H1 (cell line): ENCODE data around the gene ZMAT5. TPM values are rescaled to one million over a fixed set of nuclear protein-coding genes. Genes with fewer than 3 reads are reported as not detected.

Source experiments
- CTCF ChIA-PET: fragments of 300-600 bp; sonication (Branson Sonifier 250); formaldehyde crosslinking; loops from one replicate; lab custom pipeline; 2021; ENCODE audit not compliant: partially characterized antibody; lab: Charles Lee
- POLR2A ChIA-PET: fragments of 300-600 bp; sonication (Branson Sonifier 250); formaldehyde crosslinking; loops from one replicate; lab custom pipeline; 2021; ENCODE audit warnings: inconsistent platforms; ENCODE audit not compliant: partially characterized antibody; lab: Charles Lee
- DNase-seq, 2 experiments: peaks; one replicate each; pipeline versions ENCODE4 v3.0.0 to v3.0.0-alpha.2; 2010 to 2022; ENCODE audit warnings: low spot score in 2 of 2, low read depth in 1 of 2, mixed read lengths in 1 of 2
- FAIRE-seq: peaks from 2 replicates; lab custom pipeline; 2011; peaks lifted over from hg19 to GRCh38; lab: Jason Lieb, UNC
- H2AFZ ChIP-seq: 2 replicates; pipeline ENCODE4 v1.8.1; 2012; ENCODE audit warnings: low read length, inconsistent platforms
- H2AK5ac ChIP-seq: 2 replicates; pipeline ENCODE4 v1.6.1; 2013; ENCODE audit warnings: low read depth, low read length
- H2BK120ac ChIP-seq: replicated peaks from 2 replicates; pipeline ENCODE3; 2013; ENCODE audit warnings: low read depth, low read length, inconsistent platforms
- H2BK12ac ChIP-seq: 2 replicates; pipeline ENCODE4 v1.6.1; 2013; ENCODE audit warnings: low read depth, low read length
- H2BK15ac ChIP-seq: 2 replicates; pipeline ENCODE4 v1.6.1; 2013; ENCODE audit warnings: low read length
- H2BK20ac ChIP-seq: 2 replicates; pipeline ENCODE4 v1.6.1; 2013; ENCODE audit warnings: low read length
- H2BK5ac ChIP-seq: 2 replicates; pipeline ENCODE4 v1.6.1; 2013; ENCODE audit warnings: low read depth, low read length
- H3K14ac ChIP-seq: 2 replicates; pipeline ENCODE4 v1.6.1; 2013; ENCODE audit warnings: inconsistent platforms; ENCODE audit not compliant: insufficient read length
- H3K18ac ChIP-seq: 2 replicates; pipeline ENCODE4 v1.6.1; 2013; ENCODE audit warnings: low read length; ENCODE audit errors: extremely low read depth
- H3K23ac ChIP-seq: 2 replicates; pipeline ENCODE4 v1.6.1; 2013; ENCODE audit warnings: inconsistent platforms; ENCODE audit not compliant: insufficient read length
- H3K23me2 ChIP-seq: 2 replicates; pipeline ENCODE4 v1.6.1; 2013; ENCODE audit warnings: low read depth, low read length
- H3K27ac ChIP-seq: 2 replicates; pipeline ENCODE4 v1.6.1; 2011; ENCODE audit warnings: low read depth, low read length, inconsistent platforms
- H3K27me3 ChIP-seq, 4 experiments: replicated peaks in 1 of 4; 1 replicate in 1 of 4; 2 replicates in 3 of 4; pipeline versions ENCODE4 v1.6.1 to v1.8.1; 2011 to 2013; ENCODE audit warnings: low read length in 3 of 4, mild to moderate bottlenecking in 3 of 4, inconsistent platforms in 2 of 4, mixed read lengths in 2 of 4, moderate library complexity in 1 of 4; ENCODE audit not compliant: control insufficient read depth in 3 of 4, insufficient read depth in 3 of 4; ENCODE audit errors: extremely low read depth in 1 of 4
- H3K36me3 ChIP-seq, 4 experiments: 2 replicates each; pipeline versions ENCODE4 v1.6.1 to v1.8.1; 2011 to 2013; ENCODE audit warnings: mild to moderate bottlenecking in 4 of 4, low read length in 3 of 4, moderate library complexity in 2 of 4, control low read depth in 1 of 4, inconsistent platforms in 1 of 4; ENCODE audit not compliant: insufficient read depth in 4 of 4, control insufficient read depth in 2 of 4
- H3K4ac ChIP-seq: replicated peaks from 2 replicates; pipeline ENCODE3; 2013; ENCODE audit warnings: low read length, low read depth, mixed read lengths, inconsistent platforms; ENCODE audit not compliant: insufficient read length
- H3K4me1 ChIP-seq, 4 experiments: replicated peaks in 1 of 4; 1 replicate in 1 of 4; 2 replicates in 3 of 4; pipeline versions ENCODE4 v1.6.1 to v1.8.1; 2011 to 2013; ENCODE audit warnings: low read length in 3 of 4, inconsistent platforms in 2 of 4, mixed read lengths in 1 of 4; ENCODE audit not compliant: insufficient read depth in 4 of 4, control insufficient read depth in 3 of 4
- H3K4me2 ChIP-seq, 2 experiments: 2 replicates each; pipeline versions ENCODE4 v1.6.1 to v1.8.1; 2011 to 2013; ENCODE audit warnings: low read depth in 2 of 2, low read length in 2 of 2, control low read depth in 1 of 2, inconsistent platforms in 1 of 2, mild to moderate bottlenecking in 1 of 2; ENCODE audit not compliant: insufficient read depth in 1 of 2
- H3K4me3 ChIP-seq, 4 experiments: fragments of 200-600, 300-600 bp in 1 of 4; sonication (generic), shearing (Covaris generic), sonication (Bioruptor Twin) in 1 of 4; 2 replicates each; pipeline versions ENCODE4 v1.5.1 to v1.8.1; 2011 to 2016; ENCODE audit warnings: low read length in 4 of 4, low read depth in 3 of 4, control low read depth in 2 of 4, inconsistent platforms in 2 of 4, mild to moderate bottlenecking in 2 of 4, mixed read lengths in 1 of 4, moderate library complexity in 1 of 4; ENCODE audit not compliant: insufficient read depth in 2 of 4; ENCODE audit errors: extremely low read depth in 1 of 4
- H3K56ac ChIP-seq: replicated peaks from 2 replicates; pipeline ENCODE3; 2013; ENCODE audit warnings: low read depth, mild to moderate bottlenecking, mixed read lengths, low read length, inconsistent platforms; ENCODE audit not compliant: insufficient read length
- H3K79me1 ChIP-seq: 2 replicates; pipeline ENCODE4 v1.6.1; 2013; ENCODE audit warnings: low read depth, low read length, control low read depth
- H3K79me2 ChIP-seq, 2 experiments: 2 replicates each; pipeline versions ENCODE4 v1.6.1 to v1.8.1; 2012 to 2013; ENCODE audit warnings: low read length in 2 of 2, mild to moderate bottlenecking in 2 of 2, inconsistent platforms in 1 of 2; ENCODE audit not compliant: insufficient read depth in 2 of 2, control insufficient read depth in 1 of 2
- H3K9ac ChIP-seq, 4 experiments: replicated peaks in 1 of 4; 1 replicate in 1 of 4; 2 replicates in 3 of 4; pipeline versions ENCODE4 v1.6.1 to v1.8.1; 2011 to 2013; ENCODE audit warnings: low read depth in 3 of 4, low read length in 3 of 4, control low read depth in 2 of 4, mild to moderate bottlenecking in 2 of 4, moderate library complexity in 2 of 4, inconsistent platforms in 1 of 4; ENCODE audit errors: extremely low read depth in 1 of 4
- H3K9me3 ChIP-seq, 2 experiments: 2 replicates each; pipeline versions ENCODE4 v1.6.1 to v1.8.1; 2012 to 2013; ENCODE audit warnings: mild to moderate bottlenecking in 2 of 2, moderate library complexity in 2 of 2, control low read depth in 1 of 2, inconsistent platforms in 1 of 2, low read depth in 1 of 2, low read length in 1 of 2, mixed read lengths in 1 of 2; ENCODE audit not compliant: insufficient read depth in 2 of 2
- H4K20me1 ChIP-seq, 2 experiments: replicated peaks in 1 of 2; 2 replicates each; pipeline versions ENCODE3 to v1.8.1; 2011 to 2013; ENCODE audit warnings: inconsistent platforms in 2 of 2, low read length in 2 of 2, mild to moderate bottlenecking in 1 of 2; ENCODE audit not compliant: insufficient read depth in 2 of 2, control insufficient read depth in 1 of 2
- H4K5ac ChIP-seq: 2 replicates; pipeline ENCODE4 v1.6.1; 2013; ENCODE audit warnings: low read length, low read depth, mixed read lengths, inconsistent platforms; ENCODE audit not compliant: insufficient read length
- H4K8ac ChIP-seq: 2 replicates; pipeline ENCODE4 v1.8.0; 2013; ENCODE audit warnings: mild to moderate bottlenecking, moderate library complexity, low read length, inconsistent platforms; ENCODE audit not compliant: insufficient read depth; ENCODE audit errors: extremely low read depth
- H4K91ac ChIP-seq: replicated peaks from 2 replicates; pipeline ENCODE3; 2013; ENCODE audit warnings: low read length, mixed read lengths, inconsistent platforms; ENCODE audit not compliant: insufficient read length
- ASH2L ChIP-seq: fragments of 200-600, 300-600 bp; sonication (generic); IDR thresholded peaks from one replicate; pipeline ENCODE4 v1.7.1; 2017; ENCODE audit warnings: low read length
- CEBPB ChIP-seq: IDR thresholded peaks from 2 replicates; pipeline ENCODE4 v1.6.1; 2012; ENCODE audit warnings: low read depth, low read length
- E2F6 ChIP-seq: IDR thresholded peaks from 2 replicates; pipeline ENCODE4 v1.6.1; 2012; ENCODE audit warnings: inconsistent platforms
- EGR1 ChIP-seq: IDR thresholded peaks from 2 replicates; pipeline ENCODE4 v1.6.1; 2011; ENCODE audit warnings: low read depth, low read length, borderline replicate concordance
- HDAC2 ChIP-seq, 2 experiments: fragments of 300-600 bp in 1 of 2; sonication (generic) in 1 of 2; IDR thresholded peaks; 2 replicates each; pipeline ENCODE4 v1.6.1; 2011 to 2012; ENCODE audit warnings: low read depth in 2 of 2, low read length in 2 of 2, mild to moderate bottlenecking in 2 of 2, moderate library complexity in 2 of 2, borderline replicate concordance in 1 of 2, inconsistent platforms in 1 of 2
- HDAC6 ChIP-seq: IDR thresholded peaks from one replicate; pipeline ENCODE4 v1.7.1; 2012; ENCODE audit warnings: low read depth, mild to moderate bottlenecking, inconsistent platforms, low read length, moderate library complexity
- KDM5A ChIP-seq: fragments of 200-600 bp; IDR thresholded peaks from 2 replicates; pipeline ENCODE4 v1.7.1; 2012; ENCODE audit warnings: mild to moderate bottlenecking, low read length, inconsistent platforms, mixed read lengths
- RBBP5 ChIP-seq: IDR thresholded peaks from 2 replicates; pipeline ENCODE4 v1.7.1; 2012; ENCODE audit warnings: low read depth, mild to moderate bottlenecking, inconsistent platforms, low read length, moderate library complexity, borderline replicate concordance
- RNF2 ChIP-seq: fragments of 200-900, 300-1000 bp; sonication (generic); IDR thresholded peaks from 2 replicates; pipeline ENCODE4 v1.7.1; 2016; ENCODE audit warnings: borderline replicate concordance, low read depth, mild to moderate bottlenecking, antibody characterized with exemption, low read length; ENCODE audit not compliant: poor library complexity, severe bottlenecking; ENCODE audit errors: missing control alignments
- SAP30 ChIP-seq: fragments of 300-600 bp; sonication (generic); IDR thresholded peaks from 2 replicates; pipeline ENCODE4 v1.7.1; 2012; ENCODE audit warnings: low read length, moderate library complexity, mild to moderate bottlenecking, inconsistent platforms; ENCODE audit not compliant: insufficient read depth, insufficient replicate concordance
- SIX5 ChIP-seq: IDR thresholded peaks from 2 replicates; pipeline ENCODE4 v1.6.1; 2011; ENCODE audit warnings: mild to moderate bottlenecking, low read depth, low read length
- SRF ChIP-seq: IDR thresholded peaks from 2 replicates; pipeline ENCODE4 v1.6.1; 2011; ENCODE audit warnings: mild to moderate bottlenecking, low read depth, low read length, moderate library complexity
- TBP ChIP-seq: IDR thresholded peaks from 2 replicates; pipeline ENCODE4 v1.6.1; 2011; ENCODE audit warnings: low read depth, low read length, improper control_type of control experiment
- WGBS, 2 experiments: shearing (Covaris generic) in 1 of 2; methylation state at CpG; one replicate each; pipeline versions ENCODE4 v1.1.6 to v1.1.7; 2013 to 2015; ENCODE audit warnings: low lambda C conversion rate in 2 of 2, mixed read lengths in 2 of 2, inconsistent platforms in 1 of 2, low coverage in 1 of 2, missing lambda C conversion rate in 1 of 2; ENCODE audit not compliant: insufficient replicate concordance in 2 of 2, insufficient coverage in 1 of 2, insufficient read length in 1 of 2; ENCODE audit errors: extremely low coverage in 1 of 2, missing lambda C conversion rate in 1 of 2; 5-methylcytosine and 5-hydroxymethylcytosine counted together
- polyA plus RNA-seq, 7 experiments: library from polyadenylated mRNA; depleted of rRNA in 3 of 7; stranded (reverse) in 5 of 7; unstranded in 2 of 7; fragments of >200 nt in 5 of 7; fragments of 200-250 nt in 2 of 7; gene quantifications; 1 replicate in 5 of 7; 2 replicates in 1 of 7; 4 replicates in 1 of 7; pipeline versions ENCODE4 v1.2.1 to v1.2.3, GENCODE V29; 2011 to 2013; ENCODE audit warnings: missing spikeins in 2 of 7, mixed read lengths in 2 of 7
- total RNA-seq: library from RNA; stranded (reverse); fragmentation: NEBNext Ultra II Directional; extraction: Animal tissue kit (Norgen Biotek cat#: 25700); gene quantifications from 2 replicates; pipeline ENCODE4 v1.2.1, GENCODE V29; 2021

ZMAT5 gene
- total and polyA plus RNA-seq, 2 of the 8 experiments (the other 6 are each of a cell fraction or from before 2014, with no cell fraction given), result 14.0 to 38.3 TPM

DNA sequence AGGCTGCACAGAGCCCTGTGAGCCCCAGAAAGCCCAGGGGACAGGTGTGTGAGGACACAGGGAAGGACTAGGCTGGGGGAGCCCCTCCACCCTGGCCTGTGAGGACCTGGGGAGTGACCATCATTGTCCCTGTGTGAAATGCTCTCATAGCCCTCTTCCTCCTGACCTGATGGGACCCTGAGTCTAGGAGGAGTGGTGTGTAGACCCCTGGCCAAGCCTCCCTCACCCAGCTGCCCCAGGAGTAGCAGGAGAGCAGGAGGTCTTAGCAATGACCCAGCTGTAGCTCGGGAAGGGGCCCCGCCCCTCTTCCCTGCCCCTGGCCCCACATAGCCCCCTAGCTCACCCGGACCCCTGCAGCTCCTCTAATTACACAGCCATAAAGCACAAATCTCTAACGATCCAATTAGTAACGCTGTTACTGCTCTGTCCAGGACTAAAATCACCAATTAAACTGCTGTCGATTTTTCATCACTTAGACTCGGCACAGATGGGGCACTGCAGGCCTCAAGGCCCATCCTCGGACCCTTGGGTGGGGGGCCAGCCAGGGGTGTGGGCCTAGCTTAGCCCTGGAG is 53.6 kb downstream of the ZMAT5 start:
- Histone ChIP-seq H2BK20ac (no peak overlapping the region), H3K27me3 (peaks cover 0 to 2% (median 0%) of the 10 kb centered on the region in 4 experiments; a peak in 2 of 7 replicates), H3K4ac (no peak overlapping the region), H3K23ac (no peak overlapping the region), H3K23me2 (no peaks in the 10 kb centered on the region), H3K18ac (no peak overlapping the region), H3K4me1 (no peaks in the 10 kb centered on the region), H3K9me3 (no peaks in the 10 kb centered on the region), H3K4me3 (no peak overlapping the region), H2BK120ac (no peak overlapping the region), H2AK5ac (no peak overlapping the region), H4K5ac (no peak overlapping the region), H3K14ac (no peak overlapping the region), H3K79me2 (no peaks in the 10 kb centered on the region), H4K8ac (no peak overlapping the region), H4K91ac (no peak overlapping the region), H2BK5ac (no peak overlapping the region), H3K4me2 (no peak overlapping the region), H3K36me3 (no peaks in the 10 kb centered on the region), H3K79me1 (no peaks in the 10 kb centered on the region; the same call in 1 of the 2 replicates), H2AFZ (no peak overlapping the region), H4K20me1 (peaks cover 0 to 4% of the 10 kb centered on the region in 2 experiments), H3K27ac (no peak overlapping the region), H3K9ac (no peak overlapping the region), H2BK12ac (no peak overlapping the region), H3K56ac (no peak overlapping the region), H2BK15ac (no peak overlapping the region)
- DNase-seq (no peak), FAIRE-seq (no peak)
- ChIA-PET POLR2A (no interaction called here), CTCF (interaction anchor here (0.6 to 3.0 kb wide), 4 partner anchors 88 to 628 kb away, joined by 3 to 13 read pairs (median 3); no protein-coding TSS in a partner anchor)
- WGBS, 2 experiments, result 84% methylated on average over 8 of the region's 8 CpGs; no CpG with 5 or more reads in 1 of the 2 experiments
- TF ChIP-seq SRF (no peak), ASH2L (no peak), E2F6 (no peak), CEBPB (no peak), KDM5A (no peak), HDAC6 (no peak), HDAC2 (IDR thresholded peaks at IDR 0.05; ENCODE audit: borderline replicate concordance in 1 of 2, low read depth in 2 of 2, low read length in 2 of 2) (no peak), RBBP5 (no peak), RNF2 (no peak), SIX5 (no peak), TBP (no peak), EGR1 (no peak), SAP30 (no peak)
